Large intestine (tissue), 3 donors: ENCODE measurements around the gene SEPTIN3. TPM values are rescaled to one million over a fixed set of nuclear protein-coding genes. Genes with fewer than 3 reads are reported as not detected.
"Not testable (repeated sequence)": the region's sequence is repeated elsewhere in the genome, so short reads cannot be mapped to it uniquely, and the experiment has no call there.

ENCODE experiments used
- DNase-seq, 2 donors: peaks; one replicate each; pipeline versions ENCODE4 v3.0.0 to v3.0.0-alpha.2; 2013
- H3K27ac ChIP-seq: one replicate; pipeline ENCODE4 v1.5.1; 2013; ENCODE audit warnings: low read length
- H3K27me3 ChIP-seq: 2 replicates; pipeline ENCODE4 v1.6.1; 2013; ENCODE audit warnings: low read length; ENCODE audit not compliant: control insufficient read depth, insufficient read depth
- H3K36me3 ChIP-seq: 2 replicates; pipeline ENCODE4 v1.6.1; 2013; ENCODE audit warnings: low read length; ENCODE audit not compliant: control insufficient read depth, insufficient read depth
- H3K4me1 ChIP-seq: one replicate; pipeline ENCODE4 v1.6.1; 2013; ENCODE audit warnings: low read length; ENCODE audit not compliant: control insufficient read depth, insufficient read depth
- H3K4me3 ChIP-seq: one replicate; pipeline ENCODE4 v1.5.1; 2013; ENCODE audit warnings: low read length
- H3K9me3 ChIP-seq: one replicate; pipeline ENCODE4 v1.6.1; 2013; ENCODE audit warnings: mild to moderate bottlenecking, low read depth, low read length, moderate library complexity; ENCODE audit not compliant: control insufficient read depth
- WGBS: methylation state at CpG from one replicate; pipeline ENCODE4 v1.1.5; 2013; ENCODE audit warnings: low lambda C conversion rate; ENCODE audit not compliant: insufficient coverage; 5-methylcytosine and 5-hydroxymethylcytosine counted together
- polyA plus RNA-seq: library from polyadenylated mRNA; unstranded; fragments of 120-200 nt; gene quantifications from one replicate; pipeline ENCODE4 v1.2.1, GENCODE V29; 2013

SEPTIN3 gene
- polyA plus RNA-seq, 1 donor = 5.1 TPM

DNA sequence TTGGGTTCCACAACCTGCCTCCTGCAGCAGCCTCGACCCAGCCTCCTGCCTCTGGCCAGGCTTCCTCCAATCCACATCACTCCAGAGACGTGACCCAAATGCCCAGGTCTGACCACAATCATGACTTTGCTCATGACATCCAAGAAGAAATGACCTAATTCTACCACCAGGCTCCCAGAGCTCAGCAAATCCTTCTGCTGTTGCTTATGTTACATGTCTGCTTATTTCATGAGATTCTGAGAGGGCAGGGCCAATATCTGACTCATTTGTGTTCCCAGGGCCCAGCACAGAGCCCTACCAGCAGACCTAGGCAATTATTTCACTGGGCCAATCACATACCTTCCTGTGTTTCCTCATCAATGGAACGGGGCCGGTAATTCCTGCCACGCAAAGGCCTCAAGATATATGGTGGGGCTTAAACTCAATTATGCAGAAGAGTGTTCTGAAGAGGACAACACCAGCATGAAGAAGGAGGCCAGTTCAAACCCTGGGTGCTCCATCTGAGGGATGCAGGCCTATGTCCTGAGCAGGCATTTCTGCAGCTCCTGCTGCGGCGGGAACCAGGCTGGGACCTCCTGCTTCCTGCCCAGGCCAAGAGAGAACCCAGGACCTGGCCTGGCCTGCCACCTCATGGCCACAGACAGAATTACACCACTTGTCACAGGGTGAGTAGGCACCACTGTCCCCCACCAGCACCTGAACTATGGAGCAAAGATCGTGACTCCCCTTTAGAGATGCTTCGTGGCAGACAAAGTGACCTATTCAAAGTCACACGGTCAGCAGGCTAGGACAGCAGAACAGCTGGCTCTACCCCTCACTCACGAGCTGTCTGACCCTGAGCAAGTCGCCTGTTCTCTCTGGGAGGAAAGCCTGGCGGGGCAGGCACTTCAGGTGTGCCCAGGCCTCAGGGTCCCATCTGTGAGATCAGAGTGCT lies 28.1 kb upstream of the SEPTIN3 start:
- WGBS = 80% methylated on average over 1 of the region's 13 CpGs
- Histone ChIP-seq H3K4me3 (no peak overlapping the region), H3K4me1 (peaks cover 6% of the 10 kb centered on the region), H3K9me3 (no peaks in the 10 kb centered on the region), H3K36me3 (peaks cover 6% of the 10 kb centered on the region), H3K27ac (peak overlapping the region; percentile 20), H3K27me3 (no peaks in the 10 kb centered on the region)
- peak; percentile 65 to 70 for DNase-seq

DNA sequence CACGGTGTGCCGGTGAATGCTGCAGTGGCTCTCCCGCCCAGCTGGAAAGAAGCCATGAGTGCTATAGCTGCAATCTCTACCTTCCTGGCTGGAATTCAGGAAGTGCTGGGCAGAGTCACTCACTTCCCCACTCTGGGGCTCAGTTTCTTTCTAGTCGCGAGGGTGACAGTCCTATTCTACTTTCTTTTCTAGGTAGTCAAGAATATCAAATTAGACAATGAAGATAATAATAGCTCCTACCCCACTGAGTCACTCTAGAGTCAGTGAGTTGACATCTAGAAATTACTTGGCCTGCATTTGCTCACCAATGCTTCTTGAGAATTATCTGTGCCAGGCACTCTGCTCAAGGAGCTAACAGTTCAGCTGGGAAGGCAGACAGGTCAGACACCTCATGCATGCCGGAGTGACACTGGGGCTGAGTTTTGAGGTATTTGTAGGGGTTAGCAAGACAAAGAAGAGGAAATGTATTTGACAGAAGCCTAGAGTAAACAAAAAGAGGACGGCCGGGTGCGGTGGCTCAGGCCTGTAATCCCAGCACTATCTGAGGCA lies 25.5 kb upstream of the SEPTIN3 start:
- Histone ChIP-seq H3K27ac (no peak overlapping the region), H3K36me3 (peaks cover 5% of the 10 kb centered on the region), H3K4me1 (peaks cover 14% of the 10 kb centered on the region), H3K27me3 (no peaks in the 10 kb centered on the region), H3K4me3 (no peak overlapping the region), H3K9me3 (no peaks in the 10 kb centered on the region)
- DNase-seq = no peak
- WGBS = no CpG with 5 or more reads among the region's 9 CpGs

DNA sequence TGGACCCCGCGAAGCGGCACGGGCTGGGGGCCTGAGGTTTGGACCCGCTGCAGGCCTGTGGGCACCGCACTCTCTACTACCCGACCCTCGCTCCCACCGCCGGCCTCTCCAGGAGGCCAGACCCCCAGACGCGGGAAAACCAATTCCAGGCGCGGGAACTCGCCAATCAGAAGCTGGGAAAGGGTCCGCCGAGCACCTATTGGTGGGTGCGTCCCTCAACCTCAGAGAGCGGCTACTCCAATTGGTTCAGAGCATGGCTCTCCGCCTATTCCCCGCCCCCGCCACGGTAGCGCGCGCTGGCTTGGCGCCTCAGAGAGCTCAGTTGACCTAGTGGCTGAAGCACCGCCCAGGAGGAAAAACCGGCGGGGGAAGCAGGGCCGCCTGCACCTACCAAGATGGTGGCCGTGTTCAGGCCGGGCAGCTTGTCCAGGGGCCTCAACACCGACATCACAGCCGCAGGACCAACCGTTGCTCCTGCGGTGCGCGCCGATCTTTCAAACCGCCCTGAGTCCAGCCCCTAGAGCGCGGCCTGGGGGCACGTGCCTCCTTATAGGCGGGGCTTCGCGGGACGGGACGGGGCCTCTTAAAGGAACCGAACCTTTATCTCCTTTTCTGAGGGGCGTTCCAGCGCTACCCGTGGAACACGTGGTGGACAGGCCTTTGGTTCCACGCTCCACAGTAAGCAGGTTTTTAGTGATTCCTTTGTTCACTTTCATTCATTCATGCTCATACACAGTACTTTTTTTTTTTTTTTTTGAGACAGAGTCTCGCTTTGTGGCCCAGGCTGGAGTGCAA lies 22.4 kb upstream of the SEPTIN3 start, which contains the start of gene CENPM:
CENPM (minus strand) TSS at position 524 of the 795 bp plus-strand sequence; CDS start at position 448, 76 bp downstream.
- H3K9me3 ChIP-seq = no peaks in the 10 kb centered on the region
- H3K4me1 ChIP-seq = peaks cover 14% of the 10 kb centered on the region
- peak within 1 kb of the TSS; percentile 79 for H3K4me3 ChIP-seq
- peak within 1 kb of the TSS; percentile 35 for H3K27ac ChIP-seq
- H3K36me3 ChIP-seq = peaks cover 2% of the 10 kb centered on the region
- WGBS = no CpG with 5 or more reads among the region's 56 CpGs
- H3K27me3 ChIP-seq = no peaks in the 10 kb centered on the region
- DNase-seq = peak; percentile 87 to 96

DNA sequence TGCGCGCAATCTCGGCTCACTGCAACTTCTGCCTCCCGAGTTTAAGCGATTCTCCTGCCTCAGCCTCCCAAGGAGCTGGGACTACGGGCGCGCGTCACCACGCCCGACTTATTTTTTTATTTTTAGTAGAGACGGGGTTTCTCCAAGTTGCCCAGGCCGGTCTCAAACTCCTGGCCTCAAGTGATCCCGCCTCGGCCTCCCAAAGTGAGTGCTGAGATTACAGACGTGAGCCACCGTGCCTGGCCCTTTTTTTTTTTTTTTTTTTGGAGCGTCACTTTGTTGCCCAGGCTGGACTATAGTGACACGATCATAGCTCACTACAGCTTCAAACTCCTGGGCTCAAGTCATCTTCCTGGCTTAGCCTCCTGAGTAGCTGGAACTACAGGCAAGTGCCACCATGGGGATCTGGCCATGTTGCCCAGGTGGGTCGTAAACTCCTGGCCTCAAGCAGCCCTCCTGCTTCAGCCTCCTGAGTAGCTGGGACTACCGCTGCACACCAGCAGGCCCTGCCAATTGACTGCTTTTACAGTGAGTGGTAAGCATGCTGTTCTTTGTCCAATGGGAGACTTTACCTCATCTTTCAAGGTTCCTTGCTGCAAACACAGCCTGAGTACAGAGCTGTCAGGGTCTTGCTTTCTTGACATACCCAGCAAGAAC lies 21.7 kb upstream of the SEPTIN3 start:
- Histone ChIP-seq H3K4me1 (peaks cover 14% of the 10 kb centered on the region), H3K9me3 (no peaks in the 10 kb centered on the region), H3K4me3 (peak overlapping the region; percentile 79), H3K27ac (no peak overlapping the region), H3K36me3 (peaks cover 2% of the 10 kb centered on the region), H3K27me3 (no peaks in the 10 kb centered on the region)
- no CpG with 5 or more reads among the region's 21 CpGs for WGBS
- DNase-seq = no peak

DNA sequence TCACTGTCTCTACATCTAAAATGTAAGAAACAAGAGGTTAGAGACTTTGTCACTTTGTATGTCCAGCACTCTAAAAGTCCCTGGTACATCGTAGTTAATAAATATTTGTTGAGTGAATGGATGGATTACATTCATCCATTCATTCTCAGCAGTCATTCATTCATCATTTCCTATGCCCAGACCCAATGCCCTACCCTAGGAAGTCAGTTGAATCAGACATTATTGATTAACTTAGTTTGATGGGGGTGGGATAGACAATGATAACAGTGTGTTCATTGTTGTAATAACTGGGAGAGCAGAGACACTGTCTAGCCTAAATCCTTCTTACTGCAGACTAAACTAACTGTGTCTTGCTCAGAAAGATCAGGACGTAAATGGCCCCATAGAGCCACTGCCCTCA lies 21.1 kb upstream of the SEPTIN3 start:
- WGBS = no CpG with 5 or more reads among the region's 2 CpGs
- peaks cover 2% of the 10 kb centered on the region for H3K36me3 ChIP-seq
- H3K27me3 ChIP-seq = no peaks in the 10 kb centered on the region
- no peak overlapping the region for H3K4me3 ChIP-seq
- no peak overlapping the region for H3K27ac ChIP-seq
- H3K9me3 ChIP-seq = no peaks in the 10 kb centered on the region
- no peak for DNase-seq
- peaks cover 14% of the 10 kb centered on the region for H3K4me1 ChIP-seq

DNA sequence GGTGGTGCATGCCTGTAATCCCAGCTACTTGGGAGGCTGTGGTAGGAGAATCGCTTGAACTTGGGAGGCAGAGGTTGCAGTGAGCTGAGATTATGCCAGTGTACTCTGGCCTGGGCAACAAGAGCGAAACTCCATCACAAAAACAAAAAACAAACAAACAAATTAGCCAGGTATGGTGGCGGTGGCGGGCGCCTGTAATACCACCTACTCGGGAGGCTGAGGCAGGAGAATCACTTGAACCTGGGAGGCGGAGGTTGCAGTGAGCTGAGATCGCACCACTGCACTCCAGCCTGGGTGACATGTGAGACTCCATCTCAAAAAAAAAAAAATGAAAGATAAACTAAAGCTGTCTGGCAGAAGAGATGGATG lies 20.3 kb upstream of the SEPTIN3 start:
- not testable (repeated sequence) for H3K36me3 ChIP-seq, H3K4me3 ChIP-seq
- no CpG with 5 or more reads among the region's 8 CpGs for WGBS

DNA sequence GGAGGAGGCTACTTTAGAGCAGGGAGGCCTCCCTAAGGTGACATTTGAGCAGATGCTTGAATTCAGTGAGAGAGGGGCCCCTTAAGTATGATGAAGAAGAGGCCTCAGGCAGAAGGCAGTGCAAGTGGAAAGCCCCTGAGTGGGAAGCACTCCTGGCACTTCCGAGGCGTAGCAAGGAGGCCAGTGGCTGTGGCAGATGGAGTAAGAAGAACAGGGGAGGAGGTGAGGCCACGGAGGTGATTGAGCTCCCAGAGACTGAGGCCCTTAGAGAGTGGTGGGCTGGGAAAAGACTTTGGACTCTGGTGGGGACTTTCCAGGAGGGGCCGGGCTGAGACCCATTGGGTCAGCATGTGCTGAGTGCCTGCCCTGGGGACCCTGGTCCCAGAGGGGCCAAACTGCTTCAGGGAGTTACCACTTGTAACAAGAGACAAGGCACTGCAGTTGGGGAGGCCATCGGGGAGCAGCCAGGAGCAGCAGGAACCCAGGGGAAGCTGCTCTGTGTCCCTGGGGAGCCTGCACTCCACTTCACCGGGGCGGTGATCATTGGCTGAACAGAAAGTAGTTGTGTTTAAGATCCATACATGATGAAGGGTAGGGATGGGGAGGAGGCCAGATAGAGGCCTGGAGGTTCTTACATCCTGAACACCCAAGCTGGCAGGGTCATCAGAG lies 19.8 kb upstream of the SEPTIN3 start:
- Histone ChIP-seq H3K27me3 (no peaks in the 10 kb centered on the region), H3K9me3 (no peaks in the 10 kb centered on the region), H3K27ac (no peak overlapping the region), H3K4me1 (peaks cover 14% of the 10 kb centered on the region), H3K36me3 (no peaks in the 10 kb centered on the region), H3K4me3 (no peak overlapping the region)
- DNase-seq = no peak
- no CpG with 5 or more reads among the region's 7 CpGs for WGBS

More for the DNA sequence above, 20.3 kb upstream of the SEPTIN3 start:
- not testable (repeated sequence) for DNase-seq, H3K9me3 ChIP-seq, H3K27ac ChIP-seq, H3K27me3 ChIP-seq
- H3K4me1 ChIP-seq = peaks cover 14% of the 10 kb centered on the region

DNA sequence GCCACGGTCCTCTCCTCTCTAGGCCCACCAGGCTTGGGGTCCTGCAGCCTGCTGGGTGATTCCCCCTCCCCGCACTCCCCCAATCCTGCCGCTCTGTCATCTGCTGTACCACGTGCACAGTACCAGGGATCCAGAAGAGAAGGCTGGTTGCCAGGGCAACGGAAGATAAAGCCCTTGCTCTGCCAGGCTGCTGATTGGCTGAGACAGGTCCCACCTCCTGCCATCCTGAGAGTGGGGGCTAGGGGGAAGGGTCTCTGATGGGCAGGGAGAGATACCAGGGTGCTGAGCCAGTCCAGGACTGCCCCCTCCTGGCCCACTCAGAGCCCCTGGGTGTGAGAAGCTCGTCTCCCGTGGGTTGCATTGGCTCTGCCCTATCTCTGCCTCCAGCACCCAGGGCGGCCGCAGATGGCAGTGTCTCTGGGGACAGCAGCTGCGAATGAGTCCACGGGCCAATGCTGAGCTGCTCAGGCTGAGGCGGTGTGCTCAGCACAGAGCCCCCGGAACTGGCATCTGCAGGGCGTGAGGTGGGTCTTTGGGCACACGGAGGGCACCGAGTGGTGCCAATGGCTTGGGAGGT lies 17.3 kb upstream of the SEPTIN3 start, which contains the start of gene SMIM45:
SMIM45 (plus strand) TSS at position 253 of the 577 bp plus-strand sequence.
- no CpG with 5 or more reads among the region's 16 CpGs for WGBS
- H3K4me3 ChIP-seq = no peak within 1 kb of the TSS
- no peak within 1 kb of the TSS for H3K27ac ChIP-seq
- peaks cover 5% of the 10 kb centered on the region for H3K4me1 ChIP-seq
- no peaks in the 10 kb centered on the region for H3K36me3 ChIP-seq
- no peak for DNase-seq
- no peaks in the 10 kb centered on the region for H3K9me3 ChIP-seq
- no peaks in the 10 kb centered on the region for H3K27me3 ChIP-seq

DNA sequence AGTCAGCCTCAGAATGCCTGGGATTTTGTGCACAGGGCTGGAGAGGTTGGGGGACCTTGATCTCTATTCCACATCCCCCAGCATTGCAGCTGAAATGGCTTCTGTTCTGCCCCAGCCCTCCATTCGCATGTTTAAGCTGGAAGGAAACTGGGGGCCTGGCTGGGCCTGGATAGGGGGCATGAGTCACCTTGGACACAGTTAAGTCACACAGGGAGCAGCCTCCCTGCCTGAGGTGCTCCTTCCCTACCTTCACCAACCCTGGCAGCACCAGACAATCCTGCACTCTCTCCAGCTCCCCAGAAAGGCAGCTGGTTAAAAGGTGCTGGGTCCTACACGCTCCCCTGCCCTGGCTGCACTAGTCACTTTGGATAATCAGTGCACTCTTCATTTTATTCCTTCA lies 16.5 kb upstream of the SEPTIN3 start:
- no peaks in the 10 kb centered on the region for H3K36me3 ChIP-seq
- no peaks in the 10 kb centered on the region for H3K9me3 ChIP-seq
- no CpG with 5 or more reads among the region's 2 CpGs for WGBS

More for the DNA sequence above, 16.5 kb upstream of the SEPTIN3 start:
- DNase-seq = no peak
- no peak overlapping the region for H3K4me3 ChIP-seq
- H3K27me3 ChIP-seq = no peaks in the 10 kb centered on the region
- H3K27ac ChIP-seq = no peak overlapping the region
- peaks cover 3% of the 10 kb centered on the region for H3K4me1 ChIP-seq
